Sigmoid colon (tissue), 4 donors: Measurements from ENCODE around the gene OOSP3.

Experiments used
- EP300 ChIP-seq, 4 donors: sonication (generic); formaldehyde crosslinking; IDR thresholded peaks; one replicate each; pipeline ENCODE4 v1.6.1; 2017; ENCODE audit warnings: antibody characterized with exemption in 4 of 4
- POLR2A ChIP-seq, 2 donors: fragments of 450-650 bp; IDR thresholded peaks; one replicate each; pipeline ENCODE4 v1.6.1; 2016; ENCODE audit warnings: antibody characterized with exemption in 2 of 2, mild to moderate bottlenecking in 2 of 2, moderate library complexity in 2 of 2
- POLR2AphosphoS5 ChIP-seq, 4 donors: sonication (generic); formaldehyde crosslinking; IDR thresholded peaks; one replicate each; pipeline ENCODE4 v1.6.1; 2017; ENCODE audit warnings: antibody characterized with exemption in 4 of 4
- TF ChIP-seq, protein P1 (sequence below), 4 experiments: fragments of 450-650 bp in 3 of 4; fragments of 200-600 bp in 1 of 4; IDR thresholded peaks; one replicate each; pipeline ENCODE4 v1.5.1; 2016 to 2019; ENCODE audit warnings: antibody characterized with exemption in 4 of 4, mild to moderate bottlenecking in 3 of 4, moderate library complexity in 2 of 4

DNA sequence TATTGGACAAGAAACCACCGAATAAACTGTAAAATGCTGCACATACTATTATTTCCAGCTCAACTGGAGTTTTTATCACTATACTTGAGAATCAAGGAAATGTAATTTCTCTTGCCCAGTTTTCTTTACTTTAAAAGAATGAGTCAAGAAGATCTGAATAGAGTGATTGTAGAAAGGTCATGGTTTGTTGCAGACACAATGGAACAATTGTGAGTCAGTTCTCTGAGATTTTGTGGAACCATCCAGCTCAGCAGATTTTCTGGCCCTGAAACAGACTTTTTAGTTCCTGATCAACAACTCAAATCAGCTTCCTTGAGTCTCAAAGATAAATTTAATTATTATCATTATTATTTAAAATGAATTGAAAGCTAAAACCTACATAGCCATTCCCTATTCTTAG, 13.6 kb upstream of the OOSP3 start:
- TF ChIP-seq, protein P1, sequence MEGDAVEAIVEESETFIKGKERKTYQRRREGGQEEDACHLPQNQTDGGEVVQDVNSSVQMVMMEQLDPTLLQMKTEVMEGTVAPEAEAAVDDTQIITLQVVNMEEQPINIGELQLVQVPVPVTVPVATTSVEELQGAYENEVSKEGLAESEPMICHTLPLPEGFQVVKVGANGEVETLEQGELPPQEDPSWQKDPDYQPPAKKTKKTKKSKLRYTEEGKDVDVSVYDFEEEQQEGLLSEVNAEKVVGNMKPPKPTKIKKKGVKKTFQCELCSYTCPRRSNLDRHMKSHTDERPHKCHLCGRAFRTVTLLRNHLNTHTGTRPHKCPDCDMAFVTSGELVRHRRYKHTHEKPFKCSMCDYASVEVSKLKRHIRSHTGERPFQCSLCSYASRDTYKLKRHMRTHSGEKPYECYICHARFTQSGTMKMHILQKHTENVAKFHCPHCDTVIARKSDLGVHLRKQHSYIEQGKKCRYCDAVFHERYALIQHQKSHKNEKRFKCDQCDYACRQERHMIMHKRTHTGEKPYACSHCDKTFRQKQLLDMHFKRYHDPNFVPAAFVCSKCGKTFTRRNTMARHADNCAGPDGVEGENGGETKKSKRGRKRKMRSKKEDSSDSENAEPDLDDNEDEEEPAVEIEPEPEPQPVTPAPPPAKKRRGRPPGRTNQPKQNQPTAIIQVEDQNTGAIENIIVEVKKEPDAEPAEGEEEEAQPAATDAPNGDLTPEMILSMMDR (IDR thresholded peaks at IDR 0.05) = no peak
- no peak for TF ChIP-seq POLR2AphosphoS5 (IDR thresholded peaks at IDR 0.05)
- no peak for TF ChIP-seq EP300 (IDR thresholded peaks at IDR 0.05)
- no peak for TF ChIP-seq POLR2A (IDR thresholded peaks at IDR 0.05)
